Skeletal muscle cell (primary cell): ENCODE results near the gene FBXO22.
"Not testable (repeated sequence)": the region's sequence is repeated elsewhere in the genome, so short reads cannot be mapped to it uniquely, and the experiment has no call there.

ENCODE experiments used
- DNase-seq: peaks from one replicate; pipeline ENCODE4 v3.0.0-alpha.2; 2010; ENCODE audit warnings: low read depth
- H3K4me3 ChIP-seq: 2 replicates; pipeline ENCODE4 v1.5.1; 2011; ENCODE audit warnings: low read depth, mild to moderate bottlenecking, control low read depth, low read length, moderate library complexity

FBXO22 gene

DNA sequence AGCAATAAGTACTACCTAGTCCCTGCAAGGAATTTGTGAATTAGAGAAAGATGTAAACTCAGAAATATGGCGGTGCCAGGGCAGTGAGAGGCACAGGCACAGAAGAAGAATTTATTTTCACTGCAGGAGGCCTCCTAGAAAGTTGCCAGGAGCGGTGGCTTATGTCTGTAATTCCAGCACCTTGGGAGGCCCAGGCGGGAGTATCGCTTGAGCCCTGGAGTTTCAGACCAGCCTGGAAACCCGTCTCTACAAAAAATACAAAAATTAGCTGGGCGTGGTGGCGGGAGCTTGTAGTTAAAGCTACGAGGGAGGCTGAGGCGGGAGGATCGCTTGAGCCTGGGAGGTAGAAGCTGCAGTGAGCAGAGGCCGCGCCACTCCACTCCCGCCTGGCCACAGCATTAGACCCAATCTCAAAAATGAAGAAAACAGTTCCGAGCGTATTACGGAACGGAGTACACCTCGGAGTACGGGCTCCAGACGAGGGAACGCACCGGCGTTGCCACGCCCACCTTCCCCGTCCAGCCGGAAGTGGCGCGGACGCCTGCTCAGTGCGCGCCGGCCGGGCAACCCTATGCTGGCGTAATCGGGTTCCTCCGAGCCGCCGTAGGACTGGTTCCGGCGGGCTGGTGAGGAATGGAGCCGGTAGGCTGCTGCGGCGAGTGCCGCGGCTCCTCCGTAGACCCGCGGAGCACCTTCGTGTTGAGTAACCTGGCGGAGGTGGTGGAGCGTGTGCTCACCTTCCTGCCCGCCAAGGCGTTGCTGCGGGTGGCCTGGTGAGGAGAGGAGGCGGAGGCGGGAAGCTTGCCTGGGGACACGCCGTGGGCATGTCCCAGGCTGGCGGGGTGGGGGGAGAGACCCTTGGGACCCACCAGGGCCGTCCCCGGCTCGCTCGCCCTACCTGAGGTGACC is at the start of gene FBXO22:
TSS of gene FBXO22 (plus strand) at position 548 of the 909 bp plus-strand sequence. CDS start at position 634, 86 bp downstream.
- H3K4me3 ChIP-seq, result peak within 1 kb of the TSS; percentile 95
- peak; percentile 65 for DNase-seq

DNA sequence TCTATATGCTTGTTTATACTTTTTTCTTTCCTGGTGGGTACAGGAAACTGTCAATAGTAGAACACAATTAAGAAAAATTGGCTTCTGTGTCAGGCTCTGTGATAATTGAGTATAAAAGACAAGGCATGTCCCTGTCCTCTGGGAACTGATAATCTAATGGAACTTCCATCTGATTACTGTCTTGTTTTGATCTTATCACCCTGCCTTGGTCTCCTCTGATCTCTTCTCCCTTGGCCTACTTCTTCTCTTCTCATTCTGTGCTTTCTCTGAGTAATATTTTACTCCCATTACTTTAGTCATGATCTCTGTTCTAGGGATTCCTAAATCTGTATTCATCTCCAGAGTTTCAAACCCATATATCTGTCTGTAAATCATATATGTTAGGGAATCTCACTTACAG is 45.8 kb upstream of the FBXO22 start:
- DNase-seq, result no peak
- no peak overlapping the region for H3K4me3 ChIP-seq

DNA sequence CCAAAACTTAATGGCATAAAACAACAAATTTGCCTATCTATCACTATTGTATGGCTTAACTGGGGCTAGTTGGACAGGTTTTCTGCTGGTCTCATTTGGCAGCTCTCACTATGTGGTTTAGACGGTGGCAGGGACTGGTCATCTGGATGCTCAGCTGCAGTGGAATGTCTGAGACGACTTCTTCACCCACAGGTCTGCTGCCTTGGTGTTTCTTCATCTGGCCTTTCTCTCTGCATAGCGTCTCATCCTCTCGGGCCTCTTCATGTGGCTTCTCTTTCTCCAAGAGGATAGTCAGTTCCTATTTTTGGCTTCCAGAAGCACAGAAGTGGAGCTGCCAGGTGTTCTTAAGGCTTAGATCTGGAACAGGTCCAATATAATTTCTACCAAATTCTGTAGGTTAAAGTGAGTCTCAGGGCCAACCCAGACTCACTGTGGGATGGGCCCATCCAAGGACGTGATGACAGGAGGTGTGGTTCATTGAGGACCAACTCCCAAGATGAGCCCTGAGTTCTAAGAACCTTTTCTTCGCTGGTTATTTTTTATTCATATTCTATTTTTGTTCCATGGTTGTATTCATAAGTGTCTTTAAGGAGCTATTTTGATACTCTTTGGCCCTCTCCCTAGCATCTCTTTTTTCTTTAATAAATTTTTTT is 41.8 kb upstream of the FBXO22 start:
- no peak overlapping the region for H3K4me3 ChIP-seq
- no peak for DNase-seq

DNA sequence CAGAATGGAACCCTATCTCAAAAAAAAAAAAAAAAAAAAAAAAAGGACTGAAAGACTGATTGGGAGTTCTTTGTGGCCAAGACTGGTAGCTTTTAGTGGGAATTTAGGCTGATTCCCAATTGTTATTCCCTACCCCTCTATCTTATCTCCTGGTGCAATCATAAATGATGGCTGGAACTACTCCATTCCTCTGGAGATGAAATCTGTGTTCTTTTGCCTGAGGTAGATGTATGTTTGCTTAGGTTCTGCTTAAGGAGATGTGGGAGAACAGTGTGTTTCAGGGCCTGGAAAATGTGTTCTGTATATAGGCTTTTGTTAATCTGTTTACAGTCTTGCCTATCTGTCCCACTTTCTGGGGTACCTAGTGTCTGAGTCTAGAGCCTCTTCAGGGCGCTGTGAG is 40.9 kb upstream of the FBXO22 start:
- H3K4me3 ChIP-seq, result no peak overlapping the region
- DNase-seq, result no peak

DNA sequence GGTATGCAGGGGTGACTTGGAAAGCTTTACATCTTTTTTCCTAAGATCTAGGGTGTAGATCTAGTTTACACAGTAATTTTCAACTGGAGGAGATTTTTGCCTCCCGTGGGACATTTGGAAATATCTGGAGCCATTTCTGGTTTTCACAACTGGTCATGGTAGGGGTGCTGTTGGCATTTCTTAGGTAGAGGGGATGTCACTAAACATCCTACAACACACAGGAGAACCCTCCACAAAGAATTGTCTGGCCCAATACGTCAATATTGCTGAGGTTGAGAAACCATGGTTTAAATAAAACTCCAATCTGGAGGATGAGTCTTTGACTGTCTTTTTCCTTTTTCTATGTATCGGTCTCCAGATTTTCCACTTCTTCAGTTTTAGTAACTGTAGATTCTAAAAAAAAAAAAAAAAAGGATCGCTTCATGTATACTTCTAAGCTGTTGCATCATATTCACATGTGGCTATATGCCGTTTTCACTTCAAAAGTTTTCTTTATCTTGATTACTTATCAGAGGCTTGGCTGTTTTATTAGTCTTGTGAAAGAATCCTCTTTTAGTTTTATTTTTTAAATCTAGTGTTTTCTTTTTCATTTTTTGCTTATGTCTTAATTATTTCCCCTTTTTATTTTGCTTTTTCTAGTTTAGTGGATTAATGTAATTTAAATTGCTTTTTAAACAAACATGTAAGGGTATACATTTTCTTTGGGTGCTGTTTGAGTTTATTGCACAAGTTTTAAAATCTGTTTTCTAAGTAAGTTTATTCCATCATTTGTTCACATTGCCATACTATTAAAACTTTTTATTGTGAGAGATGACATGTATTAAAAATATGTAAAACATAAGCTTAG is 39.2 kb upstream of the FBXO22 start:
- H3K4me3 ChIP-seq, result no peak overlapping the region
- DNase-seq, result no peak

DNA sequence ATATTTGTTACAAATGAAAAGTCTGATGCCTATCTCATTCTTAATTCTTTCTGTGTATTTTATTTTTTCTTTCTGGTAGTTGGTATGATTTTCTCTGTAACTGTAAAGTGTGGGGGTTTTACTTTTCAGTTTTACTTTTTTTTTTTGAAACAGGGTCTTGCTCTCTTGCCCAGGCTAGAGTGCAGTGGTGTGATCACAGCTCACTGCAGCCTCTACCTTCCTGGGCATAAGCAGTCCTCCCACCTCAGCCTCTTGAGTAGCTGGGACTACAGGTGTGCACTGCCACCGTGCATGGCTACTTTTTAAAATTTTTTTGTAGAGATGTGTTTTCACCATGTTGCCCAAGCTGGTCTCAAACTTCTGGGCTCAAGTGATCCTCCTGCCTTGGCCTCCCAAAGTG is 37.6 kb upstream of the FBXO22 start:
- not testable (repeated sequence) for H3K4me3 ChIP-seq, DNase-seq

DNA sequence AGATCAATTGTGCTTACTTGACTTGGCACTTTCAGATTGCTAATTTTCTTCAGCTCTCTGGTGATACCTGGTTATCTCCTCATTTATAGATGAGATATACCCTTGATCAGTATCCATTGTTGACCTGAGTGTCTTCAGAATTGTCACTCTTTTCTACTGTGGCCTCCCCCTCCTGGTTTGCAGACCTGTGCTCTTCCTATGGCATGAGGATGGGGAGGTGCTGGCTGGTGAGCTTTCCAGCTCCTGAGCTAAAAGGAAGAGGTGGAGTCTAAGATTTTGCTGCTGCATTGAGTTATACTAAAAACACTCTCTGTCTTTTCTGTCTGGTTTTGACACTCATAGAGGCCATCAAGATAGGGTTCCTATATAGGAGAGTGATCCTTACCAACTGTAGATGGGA is 36.8 kb upstream of the FBXO22 start:
- no peak for DNase-seq
- H3K4me3 ChIP-seq, result no peak overlapping the region

DNA sequence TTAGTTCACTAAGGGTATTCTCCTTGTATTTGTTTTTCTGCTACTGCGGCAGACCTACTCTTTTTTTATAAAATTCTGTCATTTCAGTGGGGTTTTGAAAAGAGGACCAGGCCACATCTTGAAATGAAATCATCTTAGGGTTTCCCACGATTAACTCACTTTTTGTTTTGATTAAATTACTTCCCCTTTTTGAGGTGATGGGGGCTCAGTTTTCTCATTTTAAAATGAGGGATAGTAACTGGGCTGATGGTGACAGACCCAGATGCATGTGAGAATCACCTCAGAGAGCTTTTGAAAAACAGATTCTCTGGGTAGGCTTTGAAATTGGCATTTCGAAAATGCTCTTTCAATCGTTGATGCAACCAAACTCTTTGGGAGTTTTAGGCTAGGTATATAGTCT is 36.2 kb upstream of the FBXO22 start:
- no peak overlapping the region for H3K4me3 ChIP-seq
- DNase-seq, result no peak

DNA sequence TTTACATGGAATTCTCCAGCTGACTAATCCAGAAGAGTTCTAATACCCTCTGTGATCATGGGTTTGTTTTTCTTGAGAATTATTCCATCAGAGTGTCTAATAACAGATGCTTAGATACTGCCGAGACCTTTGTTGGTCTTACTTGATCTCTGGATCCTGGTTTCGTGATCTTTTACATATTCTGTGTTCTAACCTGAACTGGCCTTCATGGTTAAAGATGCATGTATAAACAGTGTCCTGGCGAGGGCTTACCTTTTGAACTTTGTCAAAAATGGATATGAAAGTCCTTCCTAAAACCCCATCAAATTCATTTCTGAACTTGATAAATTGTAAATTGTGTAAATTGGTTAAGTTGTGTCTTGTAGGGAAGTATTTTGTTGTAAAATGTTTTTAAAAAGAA is 35.7 kb upstream of the FBXO22 start:
- no peak overlapping the region for H3K4me3 ChIP-seq
- no peak for DNase-seq

DNA sequence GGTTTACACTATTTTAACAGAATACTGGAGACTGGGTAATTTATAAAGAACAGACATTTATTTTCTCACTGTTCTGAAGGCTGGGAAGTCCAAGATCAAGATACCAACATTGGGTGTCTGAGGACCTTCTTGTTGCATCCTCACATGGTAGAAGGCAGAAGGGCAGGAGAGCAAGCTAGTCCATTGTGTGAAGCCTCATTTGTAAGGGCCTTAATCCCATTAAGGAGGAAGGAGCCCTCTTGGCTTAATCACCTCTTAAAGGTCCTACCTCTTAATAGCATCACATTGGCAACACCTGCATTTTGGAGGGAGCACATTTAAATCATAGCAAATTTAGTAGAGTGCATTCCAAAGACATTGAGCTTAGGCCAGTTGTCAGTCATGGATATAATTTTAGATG is 34.2 kb upstream of the FBXO22 start:
- no peak overlapping the region for H3K4me3 ChIP-seq
- DNase-seq, result no peak

DNA sequence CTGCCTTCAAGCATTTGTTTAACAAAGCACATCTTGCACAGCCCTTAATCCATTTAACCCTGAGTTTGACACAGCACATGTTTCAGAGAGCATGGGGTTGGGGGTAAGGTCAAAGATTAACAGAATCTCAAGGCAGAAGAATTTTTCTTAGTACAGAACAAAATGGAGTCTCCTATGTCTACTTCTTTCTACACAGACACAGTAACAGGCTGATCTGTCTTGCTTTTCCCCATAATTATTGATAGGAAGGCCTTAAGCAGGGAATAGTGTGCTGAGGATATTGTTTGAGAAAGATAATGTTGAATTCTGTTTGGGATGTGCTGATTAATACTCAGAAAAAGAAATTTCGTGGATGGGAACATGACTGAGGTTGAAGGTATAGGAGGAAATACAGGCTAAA is 32.1 kb upstream of the FBXO22 start:
- not testable (repeated sequence) for H3K4me3 ChIP-seq, DNase-seq

DNA sequence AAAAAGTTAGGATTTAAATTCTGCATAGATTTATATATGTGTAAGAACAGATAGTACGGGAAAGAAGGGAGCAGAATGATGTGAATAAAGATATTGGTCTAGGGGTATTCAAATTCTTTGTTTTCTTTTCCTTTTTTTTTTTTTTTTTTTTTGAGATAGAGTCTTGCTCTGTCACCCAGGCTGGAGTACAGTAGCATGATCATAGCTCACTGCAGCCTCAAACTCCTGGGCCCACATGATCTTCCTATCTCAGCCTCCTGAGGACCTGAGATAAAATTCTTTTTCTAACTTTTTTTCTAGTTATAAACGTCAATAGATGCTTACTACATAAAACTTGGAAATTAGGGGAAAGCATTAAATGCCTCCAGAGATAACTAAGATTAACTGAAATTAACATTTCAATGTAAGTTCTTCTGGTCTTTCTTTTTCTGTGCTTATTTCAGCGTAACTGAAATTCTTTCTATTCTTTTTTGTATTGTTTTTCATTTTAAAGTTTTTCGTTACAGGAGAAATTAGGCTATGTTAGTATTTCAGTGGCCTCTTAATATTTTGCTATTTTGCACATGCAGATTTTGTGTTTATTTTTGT is 31.2 kb upstream of the FBXO22 start:
- DNase-seq, result no peak
- no peak overlapping the region for H3K4me3 ChIP-seq

DNA sequence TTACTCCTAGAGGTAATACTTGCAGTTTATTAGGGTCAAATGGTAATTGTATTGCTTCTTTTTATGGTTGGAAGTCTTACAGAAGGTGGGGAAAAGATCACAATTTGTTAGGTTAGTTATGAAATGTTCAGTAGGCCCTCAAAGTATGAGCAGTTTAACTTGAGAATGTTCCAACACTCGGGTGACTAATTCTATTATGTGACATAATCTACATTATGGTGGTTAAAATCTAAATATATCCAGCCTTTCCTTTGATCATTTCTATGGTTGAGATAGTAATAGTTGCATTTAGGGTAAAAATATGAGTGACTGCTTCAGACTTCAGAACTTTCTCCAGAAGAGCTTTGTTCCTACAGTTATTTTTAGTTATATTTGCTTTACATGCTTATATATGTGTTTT is 19.6 kb upstream of the FBXO22 start:
- H3K4me3 ChIP-seq, result no peak overlapping the region
- DNase-seq, result no peak

DNA sequence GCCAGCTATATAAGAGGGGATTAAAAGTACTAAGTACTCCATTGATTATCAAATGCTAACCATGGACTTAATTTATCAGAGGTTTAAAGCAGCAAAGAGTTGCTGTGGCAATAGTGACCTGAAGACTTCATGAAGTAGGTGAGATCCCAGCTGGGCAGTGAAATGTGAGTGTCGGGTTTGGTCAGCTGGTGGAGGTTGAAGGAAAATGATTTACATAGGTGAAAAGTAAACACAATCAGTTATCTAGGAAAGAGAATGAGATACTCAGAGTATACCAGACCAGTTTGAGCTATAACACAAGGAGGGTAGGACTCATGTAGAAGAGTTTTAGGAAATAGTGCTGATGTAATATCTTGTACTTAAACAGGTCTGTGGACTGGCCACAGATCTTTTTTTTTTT is 16.5 kb upstream of the FBXO22 start:
- no peak overlapping the region for H3K4me3 ChIP-seq
- no peak for DNase-seq

DNA sequence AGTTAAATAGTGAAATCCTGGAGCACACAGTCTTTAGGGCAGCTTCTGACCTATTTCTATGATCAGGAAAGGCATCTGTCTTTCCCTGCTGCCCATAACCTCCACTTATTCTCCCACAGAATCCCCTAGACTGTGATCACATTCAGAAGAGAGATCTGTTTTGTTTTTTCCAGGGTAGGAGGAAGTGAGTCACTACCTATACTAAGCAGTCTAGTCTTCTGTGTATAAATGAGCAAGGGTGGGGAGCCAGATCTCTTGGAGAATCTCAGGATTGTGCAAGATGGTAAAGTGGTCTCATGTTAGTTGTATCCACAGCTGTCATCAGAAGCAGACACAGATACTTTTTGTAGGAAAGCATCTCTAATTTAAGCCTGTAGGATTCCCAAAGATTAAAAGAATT is 11.8 kb upstream of the FBXO22 start:
- H3K4me3 ChIP-seq, result no peak overlapping the region
- peak; percentile 87 for DNase-seq

DNA sequence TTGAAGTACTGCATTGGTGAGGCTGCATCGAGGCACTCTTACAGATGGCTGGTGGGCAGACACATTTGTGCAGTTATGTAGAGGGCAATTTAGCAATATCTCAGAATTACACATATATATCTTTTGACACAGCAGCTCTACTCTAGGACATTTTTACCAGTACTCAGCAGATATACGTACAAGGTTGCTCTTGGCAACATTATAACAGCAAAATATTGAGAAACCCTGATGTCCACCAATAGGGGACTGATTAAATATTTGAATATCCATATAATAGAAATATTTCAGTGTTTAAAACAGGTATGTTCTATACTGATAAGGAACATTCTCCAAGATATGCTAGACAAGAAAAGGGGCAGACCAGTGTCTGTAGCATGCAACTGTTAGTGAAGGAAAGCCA is 7.9 kb upstream of the FBXO22 start:
- DNase-seq, result no peak

DNA sequence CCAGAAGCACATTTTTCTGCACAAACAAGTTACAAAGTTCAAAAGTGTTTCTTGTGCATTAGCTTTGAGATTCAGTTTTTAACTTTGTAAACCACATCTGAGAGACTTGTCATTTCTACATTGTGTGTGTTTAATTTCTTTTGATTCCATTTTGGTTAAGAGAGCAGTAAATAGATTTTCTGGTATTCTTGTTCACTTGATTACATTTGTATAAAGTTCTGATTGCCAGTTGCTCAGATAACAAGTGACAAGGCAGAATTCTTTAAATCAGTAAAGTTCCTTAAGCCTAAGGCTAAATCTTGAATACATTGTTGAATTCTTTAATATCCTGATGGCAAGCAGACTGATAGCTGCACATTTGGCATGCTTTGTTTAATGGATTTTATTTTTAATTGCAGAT is 3.1 kb upstream of the FBXO22 start:
- no peak for DNase-seq
- H3K4me3 ChIP-seq, result no peak overlapping the region

More for the DNA sequence above, 7.9 kb upstream of the FBXO22 start:
- no peak overlapping the region for H3K4me3 ChIP-seq

DNA sequence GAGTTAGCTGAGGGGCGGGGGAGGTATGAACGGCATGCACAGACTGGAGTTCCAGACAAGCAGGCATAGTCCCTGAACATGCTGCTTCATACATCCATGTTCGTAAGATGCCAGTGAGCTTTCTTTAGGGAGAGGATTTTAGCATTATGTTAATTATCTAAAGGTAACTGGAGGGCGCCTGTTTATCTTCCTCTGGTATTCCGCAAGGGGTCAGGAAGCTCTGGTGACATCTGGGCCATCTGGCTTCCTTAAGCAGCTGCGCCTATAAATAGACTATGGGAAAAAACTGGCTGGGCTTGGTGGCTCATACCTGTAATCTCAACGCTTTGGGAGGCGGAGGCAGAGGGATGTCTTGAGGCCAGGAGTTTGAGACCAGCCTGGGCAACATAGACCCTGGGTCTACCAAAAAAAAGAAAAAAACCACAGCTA is 1.5 kb upstream of the FBXO22 start:
- H3K4me3 ChIP-seq, result no peak overlapping the region
- DNase-seq, result no peak

DNA sequence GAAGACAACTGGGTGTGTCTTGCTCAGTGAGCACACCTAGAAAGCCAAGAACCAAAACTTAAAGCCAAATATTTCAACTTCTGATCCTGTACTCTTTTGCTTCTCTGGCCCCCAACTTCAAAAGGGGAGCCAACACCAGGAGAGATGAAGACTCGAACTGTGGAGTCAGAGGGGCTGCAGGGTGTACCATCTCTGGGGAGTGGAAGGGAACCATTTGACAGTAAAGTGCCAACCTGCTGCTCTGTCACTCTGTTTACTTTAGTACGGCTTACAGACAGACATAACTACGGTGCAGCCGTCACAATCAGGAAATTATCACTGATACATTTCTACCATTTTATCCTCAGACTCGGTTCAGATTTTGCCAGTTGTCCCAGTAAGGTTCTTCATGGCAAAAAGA is 1.6 kb downstream of the FBXO22 start:
- no peak for DNase-seq
- H3K4me3 ChIP-seq, result peak overlapping the region; percentile 13

DNA sequence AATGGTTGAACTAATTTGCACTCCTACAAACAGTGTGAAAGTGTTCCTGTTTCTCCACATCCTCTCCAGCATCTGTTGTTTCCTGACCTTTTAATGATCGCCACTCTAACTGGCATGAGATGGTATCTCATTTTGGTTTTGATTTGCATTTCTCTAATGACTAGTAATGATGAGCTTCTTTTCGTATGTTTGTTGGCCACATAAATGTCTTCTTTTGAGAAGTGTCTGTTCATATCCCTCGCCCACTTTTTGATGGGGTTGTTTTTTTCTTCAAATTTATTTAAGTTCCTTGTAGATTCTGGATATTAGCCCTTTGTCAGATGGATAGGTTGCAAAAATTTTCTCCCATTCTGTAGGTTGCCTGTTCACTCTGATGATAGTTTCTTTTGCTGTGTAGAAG is 6.7 kb downstream of the FBXO22 start:
- H3K4me3 ChIP-seq, DNase-seq: not testable (repeated sequence)
